GM18507 (cell line): Measurements from ENCODE around the gene AGBL3.
"Not testable (repeated sequence)": the region's sequence is repeated elsewhere in the genome, so short reads cannot be mapped to it uniquely, and the experiment has no call there.

Experiments
- DNase-seq: peaks from one replicate; pipeline ENCODE4 v3.0.0; 2011; ENCODE audit warnings: low read depth; ENCODE audit not compliant: insufficient read length; ENCODE audit errors: extremely low spot score
- FAIRE-seq: peaks from 2 replicates; lab custom pipeline; 2011; peaks lifted over from hg19 to GRCh38; lab: Jason Lieb, UNC

The AGBL3 gene

GRCh38 chr7:135035252-135035651 lies 48.9 kb downstream of the AGBL3 start:
- no peak for DNase-seq
- no peak for FAIRE-seq

GRCh38 chr7:135067017-135067416 lies 80.7 kb downstream of the AGBL3 start:
- not testable (repeated sequence) for FAIRE-seq, DNase-seq

- no peak for FAIRE-seq
- no peak for DNase-seq
Observed at GRCh38 chr7:135074096-135074495, 87.8 kb downstream of the AGBL3 start.

- FAIRE-seq = no peak
- DNase-seq = no peak
Observed at GRCh38 chr7:135074531-135074930, 88.2 kb downstream of the AGBL3 start.

- DNase-seq (no peak), FAIRE-seq (no peak)
Observed at GRCh38 chr7:135075716-135076115, 89.4 kb downstream of the AGBL3 start.

GRCh38 chr7:135076882-135077281 lies 90.6 kb downstream of the AGBL3 start:
- no peak for FAIRE-seq

GRCh38 chr7:135077642-135078041 lies 91.3 kb downstream of the AGBL3 start:
- FAIRE-seq (no peak), DNase-seq (no peak)

More at GRCh38 chr7:135076882-135077281, 90.6 kb downstream of the AGBL3 start:
- DNase-seq = no peak

GRCh38 chr7:135078051-135078450 lies 91.7 kb downstream of the AGBL3 start:
- no peak for FAIRE-seq

GRCh38 chr7:135079068-135079467 lies 92.8 kb downstream of the AGBL3 start:
- DNase-seq (no peak), FAIRE-seq (no peak)

More at GRCh38 chr7:135078051-135078450, 91.7 kb downstream of the AGBL3 start:
- DNase-seq = no peak

GRCh38 chr7:135083005-135083404 lies 96.7 kb downstream of the AGBL3 start:
- FAIRE-seq (no peak), DNase-seq (no peak)

- FAIRE-seq (no peak), DNase-seq (no peak)
Observed at GRCh38 chr7:135088566-135088965, 102.3 kb downstream of the AGBL3 start.

GRCh38 chr7:135091717-135092116 lies 105.4 kb downstream of the AGBL3 start:
- FAIRE-seq = no peak
- DNase-seq = no peak

- FAIRE-seq = no peak
Observed at GRCh38 chr7:135094472-135095237, 108.3 kb downstream of the AGBL3 start.

GRCh38 chr7:135095450-135095849 lies 109.1 kb downstream of the AGBL3 start:
- DNase-seq = no peak
- no peak for FAIRE-seq

More at GRCh38 chr7:135094472-135095237, 108.3 kb downstream of the AGBL3 start:
- DNase-seq = no peak

- DNase-seq = no peak
- FAIRE-seq = no peak
Observed at GRCh38 chr7:135098391-135098790, 112.1 kb downstream of the AGBL3 start.

- FAIRE-seq (no peak), DNase-seq (no peak)
Observed at GRCh38 chr7:135100856-135101255, 114.5 kb downstream of the AGBL3 start.

- DNase-seq (peak; percentile 1), FAIRE-seq (peak; percentile 76)
Observed at GRCh38 chr7:135102372-135102771, 116.1 kb downstream of the AGBL3 start.

- DNase-seq (no peak), FAIRE-seq (no peak)
Observed at GRCh38 chr7:135109562-135109961, 123.3 kb downstream of the AGBL3 start.

- FAIRE-seq = no peak
- no peak for DNase-seq
Observed at GRCh38 chr7:135109976-135110375, 123.7 kb downstream of the AGBL3 start.

- no peak for FAIRE-seq
Observed at GRCh38 chr7:135111379-135111778, 125.1 kb downstream of the AGBL3 start.

GRCh38 chr7:135114622-135115021 lies 128.3 kb downstream of the AGBL3 start:
- no peak for FAIRE-seq
- DNase-seq = no peak

More at GRCh38 chr7:135111379-135111778, 125.1 kb downstream of the AGBL3 start:
- no peak for DNase-seq
